Measurements from ENCODE around the gene TLR6.

DNA sequence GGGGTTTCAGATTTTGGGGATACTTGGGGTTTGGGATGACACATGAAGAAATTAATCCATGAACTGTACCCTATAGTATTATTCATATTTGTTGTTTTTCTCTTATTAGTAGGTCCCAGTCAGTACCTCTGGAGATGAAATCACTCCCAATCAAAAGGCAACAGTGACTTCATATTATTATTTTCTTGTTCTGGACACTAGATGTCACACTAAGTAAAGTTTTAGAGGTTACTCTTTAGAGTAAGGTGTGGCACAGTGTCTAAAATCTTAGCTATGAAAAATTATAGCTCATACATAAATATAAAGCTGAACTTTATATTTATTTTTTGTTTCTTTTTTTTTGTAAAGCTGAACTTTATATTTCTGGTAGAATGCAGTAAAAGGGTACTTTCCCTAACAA is 46.1 kb upstream of the TLR6 start:
- TF ChIP-seq CTCF (IDR thresholded peaks at IDR 0.05; ENCODE audit: insufficient read depth, low read length) = no peak
- no peak for TF ChIP-seq GABPA (IDR thresholded peaks at IDR 0.05; ENCODE audit: low read depth)
- TF ChIP-seq POLR2AphosphoS5 (IDR thresholded peaks at IDR 0.05; ENCODE audit: low read depth) = no peak
- TF ChIP-seq SPI1 (IDR thresholded peaks at IDR 0.05; ENCODE audit: borderline replicate concordance, low read depth) = no peak

Data from HL-60 (cell line).